Activated CD4-positive, alpha-beta T cell treated with anti-CD3 and anti-CD28 coated beads, Interleukin-2, amount 10 ng/mL, durations not matched to agents 7 days and 5 days (primary cell): Measurements from ENCODE around the gene CRABP2. TPM values are rescaled to one million over a fixed set of nuclear protein-coding genes. Genes with fewer than 3 reads are reported as not detected.

Source experiments
- CTCF ChIA-PET: fragments of 350-600 bp; sonication (Branson Sonifier 250); formaldehyde crosslinking; loops from one replicate; lab custom pipeline; 2021; ENCODE audit warnings: antibody characterized with exemption; lab: Charles Lee
- POLR2A ChIA-PET: fragments of 350-600 bp; sonication (Branson Sonifier 250); formaldehyde crosslinking; loops from one replicate; lab custom pipeline; 2021; ENCODE audit warnings: antibody characterized with exemption; lab: Charles Lee
- DNase-seq: peaks from one replicate; pipeline ENCODE4 v3.0.0-alpha.2; 2020
- H3K27ac Mint-ChIP-seq: one replicate; pipeline ENCODE4 v1.8.0; 2021; ENCODE audit warnings: mild to moderate bottlenecking, moderate library complexity, mixed read lengths
- H3K27me3 Mint-ChIP-seq: one replicate; pipeline ENCODE4 v1.8.0; 2021; ENCODE audit warnings: mixed read lengths
- H3K36me3 Mint-ChIP-seq: one replicate; pipeline ENCODE4 v1.8.0; 2021; ENCODE audit warnings: low read depth, mixed read lengths
- H3K4me1 Mint-ChIP-seq: one replicate; pipeline ENCODE4 v1.8.0; 2021; ENCODE audit warnings: mixed read lengths
- H3K4me3 Mint-ChIP-seq: one replicate; pipeline ENCODE4 v1.8.0; 2021; ENCODE audit warnings: mild to moderate bottlenecking, moderate library complexity, mixed read lengths
- H3K9me3 Mint-ChIP-seq: one replicate; pipeline ENCODE4 v1.8.0; 2021; ENCODE audit warnings: mixed read lengths
- total RNA-seq, 2 experiments: library from RNA; stranded (reverse); gene quantifications; one replicate each; pipeline ENCODE4 v1.2.3, GENCODE V29; 2021

The CRABP2 gene
- total RNA-seq, 2 experiments from 2014 or later: 0.77 to 1.1 TPM

- POLR2A ChIA-PET: no interaction called here
- no peak for DNase-seq
- Mint-ChIP-seq H3K4me3 (peak overlapping the region; percentile 95), H3K27me3 (no peaks in the 10 kb centered on the region), H3K36me3 (peaks cover 56% of the 10 kb centered on the region), H3K4me1 (peaks cover 64% of the 10 kb centered on the region), H3K27ac (peak overlapping the region; percentile 91), H3K9me3 (no peaks in the 10 kb centered on the region)
- CTCF ChIA-PET: interaction anchor here (0.8 to 1.5 kb wide), 7 partner anchors 10 to 144 kb away, joined by 3 to 15 read pairs (median 3); partner anchors contain the start of gene PRCC
These were observed 42.6 kb upstream of the CRABP2 start for GRCh38 chr1:156747742-156748669.

- Mint-ChIP-seq H3K27me3 (no peaks in the 10 kb centered on the region), H3K4me1 (peaks cover 68% of the 10 kb centered on the region), H3K4me3 (peak overlapping the region; percentile 95), H3K27ac (peak overlapping the region; percentile 91), H3K9me3 (no peaks in the 10 kb centered on the region), H3K36me3 (peaks cover 62% of the 10 kb centered on the region)
- DNase-seq: peak; percentile 52
- ChIA-PET POLR2A (no interaction called here), CTCF (interaction anchor here (0.8 to 2.0 kb wide), 8 partner anchors 14 to 145 kb away, joined by 3 to 15 read pairs (median 4); partner anchors contain the start of gene PRCC)
These were observed 41.6 kb upstream of the CRABP2 start for GRCh38 chr1:156746728-156747631.

GRCh38 chr1:156746406-156746727, 41.0 kb upstream of the CRABP2 start:
- no peak for DNase-seq
- CTCF ChIA-PET: interaction anchor here (1.6 to 2.0 kb wide), 2 partner anchors 14 to 21 kb away, joined by 5 to 6 read pairs; no protein-coding TSS in a partner anchor
- peak overlapping the region; percentile 95 for H3K4me3 Mint-ChIP-seq

GRCh38 chr1:156745881-156746280, 40.5 kb upstream of the CRABP2 start:
- H3K4me3 Mint-ChIP-seq: no peak overlapping the region
- no peak for DNase-seq
- CTCF ChIA-PET: interaction anchor here (1.6 to 2.0 kb wide), 2 partner anchors 15 to 21 kb away, joined by 5 to 6 read pairs; no protein-coding TSS in a partner anchor

More at GRCh38 chr1:156746406-156746727, 41.0 kb upstream of the CRABP2 start:
- POLR2A ChIA-PET: no interaction called here
- no peaks in the 10 kb centered on the region for H3K9me3 Mint-ChIP-seq
- H3K36me3 Mint-ChIP-seq: peaks cover 67% of the 10 kb centered on the region
- peaks cover 72% of the 10 kb centered on the region for H3K4me1 Mint-ChIP-seq
- H3K27me3 Mint-ChIP-seq: no peaks in the 10 kb centered on the region
- H3K27ac Mint-ChIP-seq: peak overlapping the region; percentile 91

GRCh38 chr1:156744786-156745419, 39.5 kb upstream of the CRABP2 start:
- Mint-ChIP-seq H3K27ac (peak overlapping the region; percentile 91), H3K27me3 (no peaks in the 10 kb centered on the region), H3K9me3 (no peaks in the 10 kb centered on the region), H3K36me3 (peaks cover 65% of the 10 kb centered on the region), H3K4me1 (peaks cover 78% of the 10 kb centered on the region), H3K4me3 (no peak overlapping the region)
- CTCF ChIA-PET: interaction anchor here (1.2 to 2.0 kb wide), 3 partner anchors 14 to 20 kb away, joined by 3 to 6 read pairs (median 5); no protein-coding TSS in a partner anchor
- no peak for DNase-seq
- POLR2A ChIA-PET: no interaction called here

More at GRCh38 chr1:156745881-156746280, 40.5 kb upstream of the CRABP2 start:
- peaks cover 76% of the 10 kb centered on the region for H3K4me1 Mint-ChIP-seq
- H3K36me3 Mint-ChIP-seq: peaks cover 70% of the 10 kb centered on the region
- no peaks in the 10 kb centered on the region for H3K27me3 Mint-ChIP-seq
- peak overlapping the region; percentile 91 for H3K27ac Mint-ChIP-seq
- POLR2A ChIA-PET: no interaction called here
- H3K9me3 Mint-ChIP-seq: no peaks in the 10 kb centered on the region

GRCh38 chr1:156744344-156744743, 39.0 kb upstream of the CRABP2 start:
- H3K27me3 Mint-ChIP-seq: no peaks in the 10 kb centered on the region
- CTCF ChIA-PET: interaction anchor here (1.2 to 5.6 kb wide), 2 partner anchors 13 to 17 kb away, joined by 3 to 63 read pairs; partner anchors contain the start of genes ISG20L2 and METTL25B
- no peaks in the 10 kb centered on the region for H3K9me3 Mint-ChIP-seq
- H3K36me3 Mint-ChIP-seq: peaks cover 61% of the 10 kb centered on the region
- H3K4me1 Mint-ChIP-seq: peaks cover 74% of the 10 kb centered on the region
- DNase-seq: no peak
- no peak overlapping the region for H3K27ac Mint-ChIP-seq
- no peak overlapping the region for H3K4me3 Mint-ChIP-seq
- POLR2A ChIA-PET: no interaction called here

- H3K27me3 Mint-ChIP-seq: no peaks in the 10 kb centered on the region
These were observed 38.3 kb upstream of the CRABP2 start for GRCh38 chr1:156743367-156744302.

GRCh38 chr1:156742801-156743200, 37.4 kb upstream of the CRABP2 start:
- Mint-ChIP-seq H3K36me3 (peaks cover 60% of the 10 kb centered on the region), H3K27ac (peak overlapping the region; percentile 31)
- CTCF ChIA-PET: interaction anchor here (2.0 to 5.6 kb wide), 2 partner anchors 16 to 24 kb away, joined by 5 to 63 read pairs; partner anchors contain the start of genes ISG20L2, METTL25B and PRCC

More at GRCh38 chr1:156743367-156744302, 38.3 kb upstream of the CRABP2 start:
- ChIA-PET POLR2A (interaction anchor here (1.3 kb wide), 1 partner anchor 7 kb away, joined by 3 read pairs; the partner anchor contains the start of gene HDGF), CTCF (interaction anchor here (5.6 kb wide), 1 partner anchor 16 kb away, joined by 63 read pairs; the partner anchor contains the start of genes ISG20L2 and METTL25B)
- Mint-ChIP-seq H3K36me3 (peaks cover 61% of the 10 kb centered on the region), H3K4me1 (peaks cover 74% of the 10 kb centered on the region), H3K27ac (no peak overlapping the region), H3K4me3 (no peak overlapping the region), H3K9me3 (no peaks in the 10 kb centered on the region)
- DNase-seq: no peak

GRCh38 chr1:156742017-156742416, 36.6 kb upstream of the CRABP2 start:
- ChIA-PET CTCF (interaction anchor here (1.0 to 5.6 kb wide), 5 partner anchors 8 to 25 kb away, joined by 3 to 63 read pairs (median 5); partner anchors contain the start of genes HDGF, ISG20L2, METTL25B and PRCC), POLR2A (interaction anchor here (1.1 to 1.6 kb wide), 3 partner anchors 9 to 14 kb away, joined by 3 to 7 read pairs (median 3); partner anchors contain the start of gene HDGF)
- Mint-ChIP-seq H3K27me3 (no peaks in the 10 kb centered on the region), H3K4me3 (peak overlapping the region; percentile 97), H3K36me3 (peaks cover 65% of the 10 kb centered on the region), H3K9me3 (no peaks in the 10 kb centered on the region), H3K27ac (peak overlapping the region; percentile 95), H3K4me1 (peaks cover 61% of the 10 kb centered on the region)
- DNase-seq: no peak

More at GRCh38 chr1:156742801-156743200, 37.4 kb upstream of the CRABP2 start:
- H3K4me3 Mint-ChIP-seq: no peak overlapping the region
- POLR2A ChIA-PET: interaction anchor here (1.3 kb wide), 1 partner anchor 8 kb away, joined by 3 read pairs; the partner anchor contains the start of gene HDGF
- H3K9me3 Mint-ChIP-seq: no peaks in the 10 kb centered on the region
- peaks cover 68% of the 10 kb centered on the region for H3K4me1 Mint-ChIP-seq
- H3K27me3 Mint-ChIP-seq: no peaks in the 10 kb centered on the region
- DNase-seq: no peak

- H3K4me1 Mint-ChIP-seq: peaks cover 59% of the 10 kb centered on the region
- H3K9me3 Mint-ChIP-seq: no peaks in the 10 kb centered on the region
- ChIA-PET CTCF (interaction anchor here (0.6 to 5.6 kb wide), 14 partner anchors 8 to 186 kb away, joined by 3 to 63 read pairs (median 4); partner anchors contain the start of genes HDGF, INSRR, ISG20L2 and METTL25B), POLR2A (interaction anchor here (0.9 to 1.6 kb wide), 4 partner anchors 10 to 26 kb away, joined by 3 to 12 read pairs (median 6); partner anchors contain the start of genes HDGF, ISG20L2, METTL25B and PRCC)
- H3K4me3 Mint-ChIP-seq: peak overlapping the region; percentile 97
- peaks cover 66% of the 10 kb centered on the region for H3K36me3 Mint-ChIP-seq
- H3K27me3 Mint-ChIP-seq: no peaks in the 10 kb centered on the region
- peak overlapping the region; percentile 95 for H3K27ac Mint-ChIP-seq
- no peak for DNase-seq
These were observed 36.1 kb upstream of the CRABP2 start for GRCh38 chr1:156741481-156741983.
